K562 (cell line): ENCODE measurements around the gene FRMD4A. TPM values are rescaled to one million over a fixed set of nuclear protein-coding genes. Genes with fewer than 3 reads are reported as not detected.

Experiments
- ATAC-seq: fragments of 200-7000 bp; cut with Tn5 transposase; 3 replicates; pipeline ENCODE4 v1.9.1; 2020; ENCODE audit warnings: moderate library complexity
- BruUV-seq: library from RNA; stranded (reverse); fragments of 400-500 nt; replicated peaks from 2 replicates; lab custom pipeline; 2021; lab: Mats Ljungman, UMichigan
- CTCF ChIA-PET: fragments of 300-600 bp; formaldehyde crosslinking; extraction: SDS; loops from one replicate; lab custom pipeline; 2021; ENCODE audit warnings: low intra/inter-chr PET ratio; lab: Yijun Ruan, JAX
- POLR2A ChIA-PET: fragments of 300-600, 350-650 bp; sonication (Branson Sonifier 250); formaldehyde crosslinking; extraction: SDS; loops from one replicate; lab custom pipeline; 2021; ENCODE audit warnings: antibody characterized with exemption, inconsistent platforms; lab: Yijun Ruan, JAX
- DNase-seq, 4 experiments: peaks; one replicate each; pipeline versions ENCODE4 v3.0.0 to v3.0.0-alpha.2; 2011 to 2018; ENCODE audit warnings: low spot score in 3 of 4, mixed read lengths in 3 of 4; ENCODE audit errors: extremely low read depth in 1 of 4
- FAIRE-seq: peaks from 2 replicates; lab custom pipeline; 2011; peaks lifted over from hg19 to GRCh38; lab: Jason Lieb, UNC
- H2AFZ ChIP-seq: 2 replicates; pipeline ENCODE4 v1.6.0; 2011; ENCODE audit warnings: low read depth, low read length, control low read depth, inconsistent platforms
- H3K27ac ChIP-seq: fragments of 200-600 bp; 3 replicates; pipeline ENCODE4 v1.8.0; 2011; ENCODE audit warnings: low read depth, mild to moderate bottlenecking, control low read depth, inconsistent platforms, low read length, moderate library complexity, mixed read lengths; ENCODE audit errors: extremely low read depth
- H3K27me3 ChIP-seq, 2 experiments: fragments of 300-600 bp in 1 of 2; 2 replicates in 1 of 2; 3 replicates in 1 of 2; pipeline versions ENCODE4 v1.6.0 to v1.8.0; 2011; ENCODE audit warnings: inconsistent platforms in 2 of 2, low read length in 2 of 2, mild to moderate bottlenecking in 1 of 2, mixed read lengths in 1 of 2, moderate library complexity in 1 of 2; ENCODE audit not compliant: control insufficient read depth in 2 of 2, insufficient read depth in 2 of 2
- H3K36me3 ChIP-seq: fragments of 300-600 bp; 3 replicates; pipeline ENCODE4 v1.8.0; 2011; ENCODE audit warnings: mild to moderate bottlenecking, low read length, inconsistent platforms; ENCODE audit not compliant: control insufficient read depth, insufficient read depth
- H3K4me1 ChIP-seq, 2 experiments: fragments of 200-600 bp in 1 of 2; replicated peaks in 1 of 2; 2 replicates in 1 of 2; 3 replicates in 1 of 2; pipeline versions ENCODE4 v1.5.1 to v1.8.0; 2011; ENCODE audit warnings: inconsistent platforms in 2 of 2, low read length in 2 of 2, mild to moderate bottlenecking in 1 of 2, mixed read lengths in 1 of 2, moderate library complexity in 1 of 2; ENCODE audit not compliant: control insufficient read depth in 2 of 2, insufficient read depth in 2 of 2
- H3K4me2 ChIP-seq: 2 replicates; pipeline ENCODE4 v1.6.1; 2011; ENCODE audit warnings: low read length, control low read depth, inconsistent platforms, mixed read lengths; ENCODE audit not compliant: insufficient read depth
- H3K4me3 ChIP-seq: fragments of 200-600 bp; sonication (generic), shearing (Covaris generic); 2 replicates; pipeline ENCODE4 v1.5.1; 2016; ENCODE audit warnings: control low read depth, inconsistent platforms
- H3K79me2 ChIP-seq: fragments of 200-600 bp; 3 replicates; pipeline ENCODE4 v1.8.0; 2011; ENCODE audit warnings: low read length, inconsistent platforms; ENCODE audit not compliant: control insufficient read depth, insufficient read depth
- H3K9ac ChIP-seq, 2 experiments: 2 replicates each; pipeline versions ENCODE4 v1.6.0 to v1.6.1; 2011; ENCODE audit warnings: low read depth in 2 of 2, low read length in 2 of 2, control low read depth in 1 of 2, inconsistent platforms in 1 of 2, mild to moderate bottlenecking in 1 of 2, mixed read lengths in 1 of 2; ENCODE audit not compliant: insufficient read depth in 1 of 2
- H3K9me1 ChIP-seq: one replicate; pipeline ENCODE4 v1.6.0; 2011; ENCODE audit warnings: inconsistent platforms, mild to moderate bottlenecking, low read length, moderate library complexity; ENCODE audit not compliant: control insufficient read depth, insufficient read depth
- H3K9me3 ChIP-seq: replicated peaks from 2 replicates; pipeline ENCODE4 v1.5.1; 2011; ENCODE audit warnings: low read depth, low read length, inconsistent platforms; ENCODE audit not compliant: control insufficient read depth, insufficient read depth
- H4K20me1 ChIP-seq: replicated peaks from 2 replicates; pipeline ENCODE4 v1.6.1; 2011; ENCODE audit warnings: low read length, inconsistent platforms, mixed read lengths; ENCODE audit not compliant: control insufficient read depth, insufficient read depth
- CBX8 ChIP-seq: fragments of 200-600 bp; sonication (generic); IDR thresholded peaks from 2 replicates; pipeline ENCODE4 v1.6.1; 2012; ENCODE audit warnings: borderline replicate concordance, mixed run types, low read depth, mild to moderate bottlenecking, moderate library complexity, mixed read lengths, low read length, control low read depth, inconsistent platforms; ENCODE audit not compliant: poor library complexity, severe bottlenecking; ENCODE audit errors: extremely low read depth
- CEBPZ ChIP-seq: fragments of 150-350 bp; IDR thresholded peaks from 2 replicates; pipeline ENCODE4 v1.6.1; 2014; ENCODE audit warnings: low read depth, mild to moderate bottlenecking, low read length, borderline replicate concordance
- CREM ChIP-seq: IDR thresholded peaks from 2 replicates; pipeline ENCODE4 v1.6.1; 2014; ENCODE audit warnings: antibody characterized with exemption, low read depth
- CSDE1 ChIP-seq, 2 experiments: fragments of 450-650 bp; IDR thresholded peaks; 2 replicates each; pipeline ENCODE4 v1.6.1; 2016; ENCODE audit warnings: mild to moderate bottlenecking in 1 of 2
- ETV1 ChIP-seq: fragments of 450-650 bp; conservative IDR thresholded peaks from 2 replicates; pipeline ENCODE4 v1.6.1; 2016; ENCODE audit warnings: missing genetic modification characterization, control low read depth, low read depth, missing compliant biosample characterization
- MCM3 ChIP-seq: fragments of 450-650 bp; IDR thresholded peaks from 2 replicates; pipeline ENCODE4 v1.6.1; 2016
- RFX1 ChIP-seq: fragments of 450-650 bp; IDR thresholded peaks from 2 replicates; pipeline ENCODE4 v1.6.1; 2016; ENCODE audit warnings: mild to moderate bottlenecking, moderate library complexity
- ZBTB43 ChIP-seq: sonication (generic); formaldehyde crosslinking; IDR thresholded peaks from 2 replicates; pipeline ENCODE4 v1.8.0; 2023; ENCODE audit warnings: mild to moderate bottlenecking, missing genetic modification reagents
- ZNF431 ChIP-seq: sonication (generic); formaldehyde crosslinking; IDR thresholded peaks from 2 replicates; pipeline ENCODE4 v1.8.0; 2022; ENCODE audit warnings: mild to moderate bottlenecking, missing genetic modification reagents
- ZNF766 ChIP-seq: fragments of 200-800 bp; sonication (Bioruptor generic); conservative IDR thresholded peaks from 2 replicates; pipeline ENCODE4 v1.6.1; 2016; ENCODE audit warnings: missing genetic modification characterization, missing compliant biosample characterization
- ZSCAN29 ChIP-seq: fragments of 450-650 bp; IDR thresholded peaks from 2 replicates; pipeline ENCODE4 v1.6.1; 2017
- WGBS: fragments of 100-300 bp; shearing (Covaris generic); methylation state at CpG from one replicate; pipeline ENCODE4 v1.1.6; 2016; ENCODE audit warnings: low coverage, mixed read lengths; ENCODE audit not compliant: insufficient coverage; ENCODE audit errors: missing lambda C conversion rate; 5-methylcytosine and 5-hydroxymethylcytosine counted together
- in situ Hi-C: fragments of 300-500 bp; cut with MboI; formaldehyde crosslinking; loops from 4 replicates; pipeline ENCODE4 v1.15.0; 2018; ENCODE audit warnings: inconsistent platforms, mixed read lengths
- intact Hi-C: fragments of 100-400 bp; cut with micrococcal nuclease; formaldehyde crosslinking; loops from 2 replicates; pipeline ENCODE4 v1.14.2; 2022
- polyA plus RNA-seq, 8 experiments: library from polyadenylated mRNA; depleted of rRNA in 4 of 8; stranded (reverse) in 5 of 8; unstranded in 3 of 8; fragments of >200 nt; fragmentation: Nextera tagmentation in 2 of 8; fragmentation: Illumina TruSeq in 1 of 8; extraction: Ambion mirVana in 2 of 8; extraction: Trizol in 1 of 8; gene quantifications; 2 replicates each; pipeline versions ENCODE4 v1.2.1 to v1.2.3, GENCODE V29; 2011 to 2014; ENCODE audit warnings: inconsistent platforms in 1 of 8, missing spikeins in 1 of 8
- total RNA-seq, 7 experiments: library from RNA; depleted of rRNA in 6 of 7; stranded (reverse); fragments of >200 nt in 6 of 7; fragmentation: Illumina TruSeq in 2 of 7; extraction: Trizol in 2 of 7; gene quantifications; 2 replicates each; pipeline versions ENCODE4 v1.2.1 to v1.2.3, GENCODE V29; 2011 to 2021; ENCODE audit warnings: low replicate concordance in 1 of 7

Gene FRMD4A
- total and polyA plus RNA-seq, 9 of the 15 experiments (the other 6 are each of a cell fraction or from before 2014, with no cell fraction given) = 0.80 to 5.2 (median 3.0) TPM

GRCh38 chr10:14162629-14163344 is 167.9 kb downstream of the FRMD4A start:
- Histone ChIP-seq H3K4me1 (no peaks in the 10 kb centered on the region), H3K27ac (no peak overlapping the region), H3K9ac (no peak overlapping the region), H2AFZ (no peak overlapping the region), H3K27me3 (peaks cover 23 to 24% of the 10 kb centered on the region in 2 experiments; a peak in 4 of 5 replicates), H3K9me3 (no peaks in the 10 kb centered on the region), H3K9me1 (no peaks in the 10 kb centered on the region), H4K20me1 (no peaks in the 10 kb centered on the region), H3K36me3 (no peaks in the 10 kb centered on the region), H3K4me2 (no peak overlapping the region), H3K79me2 (no peaks in the 10 kb centered on the region), H3K4me3 (no peak overlapping the region)
- BruUV-seq = no TSS peak
- FAIRE-seq (no peak), ATAC-seq (no peak), DNase-seq (no peak)
- TF ChIP-seq MCM3 (no peak), ZNF766 (CRISPR knock-in tag) (no peak), CREM (no peak), CBX8 (peak; percentile 59)
- POLR2A ChIA-PET = interaction anchor here (1.2 kb wide), 1 partner anchor 23 kb away, joined by 3 read pairs; no protein-coding TSS in a partner anchor
- CTCF ChIA-PET = no interaction called here
- intact Hi-C loops = no loop called here
- in situ Hi-C loops = no loop called here
- WGBS = 3% methylated on average over 5 of the region's 5 CpGs

GRCh38 chr10:14162061-14162460 is 168.7 kb downstream of the FRMD4A start:
- no peak for ATAC-seq
- no TSS peak for BruUV-seq
- H3K4me3 ChIP-seq = no peak overlapping the region
- H3K9me1 ChIP-seq = no peaks in the 10 kb centered on the region
- H3K4me1 ChIP-seq = no peaks in the 10 kb centered on the region
- H4K20me1 ChIP-seq = no peaks in the 10 kb centered on the region
- no peak for FAIRE-seq
- H2AFZ ChIP-seq = no peak overlapping the region
- no peaks in the 10 kb centered on the region for H3K79me2 ChIP-seq
- in situ Hi-C loops (no loop called here), intact Hi-C loops (no loop called here)
- WGBS = 0% methylated on average over 5 of the region's 5 CpGs
- H3K36me3 ChIP-seq = no peaks in the 10 kb centered on the region
- ChIA-PET CTCF (no interaction called here), POLR2A (interaction anchor here (1.2 kb wide), 1 partner anchor 23 kb away, joined by 3 read pairs; no protein-coding TSS in a partner anchor)
- H3K9me3 ChIP-seq = no peaks in the 10 kb centered on the region
- DNase-seq = no peak
- H3K4me2 ChIP-seq = no peak overlapping the region
- no peak overlapping the region for H3K9ac ChIP-seq
- peaks cover 23 to 25% of the 10 kb centered on the region in 2 experiments; a peak in 4 of 5 replicates for H3K27me3 ChIP-seq
- no peak overlapping the region for H3K27ac ChIP-seq
- TF ChIP-seq ZNF431 (CRISPR knock-in tag) (no peak), CSDE1 (IDR thresholded peaks at IDR 0.05) (no peak), RFX1 (no peak), ZSCAN29 (no peak), ETV1 (tag) (no peak), CEBPZ (no peak), ZBTB43 (CRISPR knock-in tag) (no peak)
